T-helper 9 cell (primary cell): ENCODE measurements around the gene CAND2.
A peak's percentile ranks its signal among the peaks of the same experiment; 100 is the strongest.

Experiments
- DNase-seq: peaks from one replicate; pipeline ENCODE4 v3.0.0-alpha.2; 2020
- total RNA-seq, 2 donors: gene quantifications; one replicate each; lab custom pipeline; 2026; lab: John Stamatoyannopoulos, UW

CAND2 gene
- 1.7 to 5.2 reads per million in 2 donors for total RNA-seq

GRCh38 chr3:12796171-12797123 lies at the start of gene CAND2:
Gene CAND2, plus strand, starts transcription at chr3:12796680. Its CDS starts 41 bp downstream, at chr3:12796721.
- peak; percentile 25 for DNase-seq

DNA sequence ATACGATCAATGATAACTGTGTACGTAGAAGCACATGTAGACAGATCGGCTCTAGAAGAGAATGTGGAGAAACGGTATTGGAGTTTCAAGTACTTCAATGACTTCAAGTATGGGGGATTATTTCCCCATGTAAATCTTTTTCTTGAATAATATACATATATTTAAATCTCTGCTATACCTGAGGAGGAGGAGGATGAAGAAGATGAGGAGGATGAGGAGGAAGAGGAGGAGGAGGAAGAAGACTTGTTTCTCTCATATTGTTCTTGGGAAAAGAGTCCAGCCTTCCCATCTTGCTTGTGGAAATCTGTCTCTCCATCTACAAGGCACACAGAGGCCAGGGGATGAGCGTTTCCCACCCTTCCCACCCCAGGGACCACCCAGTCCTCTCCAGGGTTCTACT lies 48.0 kb upstream of the CAND2 start:
- no peak for DNase-seq

DNA sequence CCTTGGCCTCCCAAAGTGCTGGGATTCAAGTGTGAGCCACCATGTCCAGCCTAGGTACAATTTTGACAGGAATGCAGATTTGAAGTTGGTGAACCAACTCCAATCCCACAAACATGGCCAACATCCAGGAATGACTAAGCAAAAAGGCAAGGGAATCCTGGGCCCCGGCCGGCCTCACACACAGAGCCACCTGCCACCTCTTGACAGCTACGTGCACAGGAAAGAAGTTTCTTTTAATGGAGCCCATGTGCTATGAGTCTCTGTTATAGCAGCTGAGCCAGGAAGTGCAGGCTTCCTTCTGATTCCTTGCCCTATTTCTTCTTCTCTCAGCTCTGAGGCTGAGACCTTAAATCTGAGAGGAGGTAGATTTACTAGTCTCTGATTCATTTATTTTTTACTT lies 46.3 kb upstream of the CAND2 start:
- DNase-seq, result no peak

- no peak for DNase-seq
Measured at GRCh38 chr3:12750658-12751071, 45.8 kb upstream of the CAND2 start.

GRCh38 chr3:12751571-12751970 lies 44.9 kb upstream of the CAND2 start:
- no peak for DNase-seq

DNA sequence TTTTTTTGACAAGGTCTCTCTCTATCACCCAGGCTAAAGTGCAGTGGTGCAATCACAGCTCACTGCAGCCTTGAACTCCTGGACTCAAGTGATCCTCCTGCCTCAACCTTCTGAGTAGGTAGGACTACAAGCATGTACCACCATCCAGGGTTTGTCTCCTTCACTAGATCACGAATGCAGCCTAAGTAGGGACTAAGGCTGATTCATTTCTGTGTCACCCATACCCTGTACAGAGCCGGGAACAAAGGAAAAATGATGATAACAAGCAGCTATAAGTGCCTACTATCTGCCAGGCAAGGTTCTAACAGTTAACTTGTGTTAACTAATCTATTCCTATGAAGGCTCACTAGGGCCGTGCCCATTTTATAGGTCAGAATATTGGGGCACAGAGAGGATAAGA lies 44.4 kb upstream of the CAND2 start:
- no peak for DNase-seq

GRCh38 chr3:12752809-12753208 lies 43.7 kb upstream of the CAND2 start:
- no peak for DNase-seq

DNA sequence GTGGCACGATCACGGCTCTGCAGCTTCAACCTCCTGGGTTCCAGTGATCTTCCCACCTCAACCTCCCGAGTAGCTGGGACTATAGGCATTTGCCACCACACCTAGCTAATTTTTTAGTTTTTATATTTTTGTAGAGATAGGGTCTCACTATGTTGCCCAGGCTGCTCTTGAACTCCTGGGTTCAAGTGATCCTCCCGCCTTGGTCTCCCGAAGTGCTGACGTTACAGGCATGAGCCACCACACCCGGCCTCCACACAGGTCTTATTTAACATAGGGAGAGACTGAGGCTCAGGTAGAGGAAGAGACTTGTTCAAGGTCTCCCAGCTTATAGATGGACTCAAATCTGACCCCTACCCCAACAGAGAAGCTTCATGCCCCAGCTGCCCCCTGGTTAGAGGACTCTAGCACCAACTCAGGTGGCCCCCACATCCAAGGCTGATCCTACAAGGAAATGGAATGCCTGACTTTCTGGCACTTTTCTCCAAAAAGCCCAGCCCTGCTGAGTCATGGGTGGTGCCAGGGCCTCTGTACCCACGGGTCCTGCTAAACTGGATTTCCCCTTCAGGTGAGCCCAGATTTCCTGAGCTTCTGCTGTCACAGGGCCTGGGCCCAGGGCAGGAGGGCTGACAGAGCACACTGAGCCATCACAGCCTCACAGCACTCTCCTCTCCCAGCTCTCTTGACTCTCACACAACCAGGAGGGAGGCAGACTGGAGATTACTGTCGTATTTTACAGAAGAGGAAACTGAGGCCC lies 43.0 kb upstream of the CAND2 start:
- no peak for DNase-seq

- DNase-seq, result no peak
Measured at GRCh38 chr3:12754313-12754712, 42.2 kb upstream of the CAND2 start.

DNA sequence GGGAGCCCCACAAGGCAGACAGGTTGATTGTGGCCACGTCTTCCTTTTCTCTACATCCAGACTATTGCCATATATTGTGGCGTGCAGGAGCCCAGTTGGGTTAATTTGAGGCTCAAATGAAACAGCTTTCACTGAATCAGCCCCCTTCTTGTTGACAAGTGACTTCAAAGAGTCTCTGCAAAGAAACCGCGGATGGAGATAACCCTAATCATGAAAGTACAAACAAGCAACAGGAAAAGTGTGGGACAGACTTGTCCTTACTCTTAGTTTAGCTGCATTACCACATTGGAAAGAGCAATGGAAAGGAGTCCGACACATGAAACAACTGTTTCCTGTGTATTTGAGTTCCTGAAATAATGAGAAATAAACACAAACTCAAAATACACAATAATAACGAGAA lies 40.7 kb upstream of the CAND2 start:
- DNase-seq, result no peak

GRCh38 chr3:12756175-12756574 lies 40.3 kb upstream of the CAND2 start:
- no peak for DNase-seq

DNA sequence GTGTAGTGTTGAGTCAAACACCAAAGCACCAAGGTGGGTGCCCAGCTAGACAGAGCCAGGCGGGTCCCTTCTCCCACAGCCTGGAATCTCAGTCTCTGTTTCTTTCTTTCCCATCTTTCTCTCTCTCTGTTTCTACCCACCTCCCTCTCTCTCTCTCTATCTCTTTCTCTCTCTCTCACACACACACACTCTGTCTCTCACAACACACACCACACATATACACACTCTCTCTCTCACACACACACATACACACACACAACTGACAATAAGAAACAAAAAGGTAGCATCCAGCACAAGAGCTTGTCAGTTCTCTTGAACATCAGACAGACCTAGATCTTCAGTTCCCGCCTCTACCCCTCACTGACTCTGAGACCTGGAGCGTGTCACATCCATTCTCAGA lies 39.8 kb upstream of the CAND2 start:
- no peak for DNase-seq

DNA sequence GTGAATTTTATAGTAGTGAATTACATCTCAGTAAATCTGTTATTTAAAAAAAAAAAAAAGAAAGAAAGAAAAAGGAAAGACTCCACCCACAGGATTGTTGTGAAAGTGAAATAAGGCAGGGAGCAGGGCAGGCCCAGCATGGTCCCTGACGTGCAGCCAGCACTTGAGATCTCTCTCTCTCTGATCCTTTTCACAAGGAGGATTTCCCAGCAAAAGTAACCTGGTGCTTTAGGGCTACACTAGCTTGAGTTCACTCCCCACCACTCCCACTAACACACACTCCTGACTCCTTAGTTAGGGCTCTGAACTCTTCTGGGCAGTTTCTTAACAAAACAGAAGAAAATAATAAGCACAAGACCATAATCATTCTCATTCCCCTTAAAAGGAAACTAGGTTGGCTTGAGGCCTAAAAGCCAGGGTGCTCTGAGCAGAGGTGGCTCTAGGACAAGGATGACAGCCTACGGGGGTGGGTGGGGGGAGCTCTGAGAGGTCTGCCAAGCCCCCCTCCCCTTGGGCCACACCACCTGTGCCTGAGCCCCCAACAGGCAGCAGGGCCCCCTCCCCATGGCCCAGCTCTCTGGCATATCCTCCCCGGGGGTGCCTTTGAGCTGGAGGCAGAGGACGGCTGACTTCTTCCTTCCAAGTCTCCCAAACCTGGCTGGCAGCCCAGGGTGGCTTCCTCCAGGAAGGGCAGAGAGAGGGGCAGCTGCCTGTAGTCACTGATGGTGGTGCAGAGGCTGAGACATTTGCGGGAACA lies 38.3 kb upstream of the CAND2 start:
- no peak for DNase-seq

DNA sequence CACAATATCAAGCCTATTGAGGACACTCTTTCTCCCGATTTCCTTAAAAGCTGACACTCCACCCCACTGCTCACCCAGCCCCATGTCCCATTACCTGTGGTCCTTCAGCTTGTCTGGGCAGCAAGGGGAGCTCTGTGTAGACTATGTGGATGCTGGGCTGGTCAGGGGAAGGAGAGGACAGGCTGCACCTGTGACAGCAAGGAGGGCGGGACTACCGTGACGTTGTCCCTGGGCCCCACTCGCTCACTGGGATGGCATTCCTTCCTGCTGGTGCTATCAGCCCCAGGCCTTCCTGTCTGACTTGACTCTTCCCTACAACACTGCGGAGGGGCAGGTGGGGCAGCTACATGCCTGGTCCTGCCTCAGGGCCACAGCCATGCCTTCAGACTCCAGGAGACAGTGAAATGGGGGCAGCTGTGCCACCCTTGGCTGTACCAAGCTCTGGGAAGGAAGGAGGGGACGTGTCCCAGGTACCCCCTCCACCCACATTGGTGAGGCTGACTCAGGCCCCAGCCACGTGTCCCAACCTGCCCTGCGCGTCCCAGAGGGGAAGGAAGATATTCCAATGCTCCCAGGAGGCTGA lies 37.3 kb upstream of the CAND2 start, which contains the start of gene TMEM40:
Gene TMEM40, minus strand, starts transcription at position 163 of the 583 bp plus-strand sequence. CDS start 9,427 bp downstream, outside the sequence.
- DNase-seq, result no peak

GRCh38 chr3:12759693-12760565 lies 36.6 kb upstream of the CAND2 start:
- no peak for DNase-seq

DNA sequence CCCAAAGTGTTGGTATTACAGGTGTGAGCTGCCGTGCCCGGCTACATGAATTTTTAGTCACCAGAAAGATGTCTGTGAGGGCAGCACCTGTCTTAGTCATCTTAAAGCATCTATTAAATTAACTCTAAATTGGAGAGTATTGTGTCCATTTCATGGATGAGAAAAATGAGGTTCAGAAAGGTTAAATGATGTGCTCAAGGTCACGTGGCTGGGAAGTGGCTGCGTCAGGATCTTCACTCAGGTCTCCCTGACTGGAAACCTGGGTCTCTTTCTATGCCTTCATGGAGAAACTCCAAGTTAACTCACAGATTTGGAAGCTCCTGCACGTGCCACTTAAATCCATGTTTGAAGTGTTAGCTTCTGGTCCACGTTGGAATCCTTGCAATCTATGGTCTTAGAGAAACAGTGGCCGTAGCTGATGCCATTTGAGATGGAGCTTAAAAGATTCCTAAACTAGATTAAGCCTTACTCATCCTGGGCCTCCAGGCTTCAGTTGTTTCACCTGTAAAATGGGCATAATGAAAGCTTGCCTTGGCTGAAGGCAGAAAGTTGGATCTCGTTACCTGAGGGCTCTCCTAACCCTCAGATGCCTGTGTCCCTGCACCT lies 32.2 kb upstream of the CAND2 start:
- DNase-seq, result no peak

- no peak for DNase-seq
Measured at GRCh38 chr3:12766541-12766940, 29.9 kb upstream of the CAND2 start.

GRCh38 chr3:12768579-12769527 lies 27.6 kb upstream of the CAND2 start:
- no peak for DNase-seq

GRCh38 chr3:12769761-12770160 lies 26.7 kb upstream of the CAND2 start:
- DNase-seq, result no peak

GRCh38 chr3:12771236-12771635 lies 25.2 kb upstream of the CAND2 start:
- no peak for DNase-seq
